ENCODE data around the gene ACSBG1.

DNA sequence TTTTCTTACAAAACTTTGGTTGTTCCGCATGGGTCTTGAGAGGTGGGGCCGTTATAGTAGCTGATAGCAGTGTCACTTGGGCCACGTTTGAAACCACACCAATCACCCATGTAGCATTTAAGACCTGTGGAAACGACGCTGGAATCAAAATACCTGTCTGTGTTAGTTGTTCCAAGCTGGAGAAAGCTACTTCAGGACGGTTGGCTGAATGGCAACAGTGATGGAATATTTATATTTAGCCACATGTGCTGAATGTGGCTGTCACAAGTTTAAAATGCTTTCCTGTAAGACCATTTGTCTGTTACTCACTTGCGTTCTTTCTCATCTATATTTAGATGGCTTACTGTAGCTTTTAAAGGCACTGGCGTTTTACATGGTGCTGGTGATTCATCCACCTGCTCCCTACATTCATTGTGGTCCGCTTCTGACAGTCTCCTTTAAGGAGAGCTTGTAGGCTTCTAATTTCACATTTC, 31.4 kb upstream of the ACSBG1 start:
- no peak for TF ChIP-seq EZH2 (IDR thresholded peaks at IDR 0.05; ENCODE audit: low read length)
- TF ChIP-seq, protein P1, sequence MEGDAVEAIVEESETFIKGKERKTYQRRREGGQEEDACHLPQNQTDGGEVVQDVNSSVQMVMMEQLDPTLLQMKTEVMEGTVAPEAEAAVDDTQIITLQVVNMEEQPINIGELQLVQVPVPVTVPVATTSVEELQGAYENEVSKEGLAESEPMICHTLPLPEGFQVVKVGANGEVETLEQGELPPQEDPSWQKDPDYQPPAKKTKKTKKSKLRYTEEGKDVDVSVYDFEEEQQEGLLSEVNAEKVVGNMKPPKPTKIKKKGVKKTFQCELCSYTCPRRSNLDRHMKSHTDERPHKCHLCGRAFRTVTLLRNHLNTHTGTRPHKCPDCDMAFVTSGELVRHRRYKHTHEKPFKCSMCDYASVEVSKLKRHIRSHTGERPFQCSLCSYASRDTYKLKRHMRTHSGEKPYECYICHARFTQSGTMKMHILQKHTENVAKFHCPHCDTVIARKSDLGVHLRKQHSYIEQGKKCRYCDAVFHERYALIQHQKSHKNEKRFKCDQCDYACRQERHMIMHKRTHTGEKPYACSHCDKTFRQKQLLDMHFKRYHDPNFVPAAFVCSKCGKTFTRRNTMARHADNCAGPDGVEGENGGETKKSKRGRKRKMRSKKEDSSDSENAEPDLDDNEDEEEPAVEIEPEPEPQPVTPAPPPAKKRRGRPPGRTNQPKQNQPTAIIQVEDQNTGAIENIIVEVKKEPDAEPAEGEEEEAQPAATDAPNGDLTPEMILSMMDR (optimal IDR thresholded peaks at IDR 0.05 in 1 of 3, IDR thresholded peaks at IDR 0.05 in 1 of 3, conservative IDR thresholded peaks at IDR 0.05 in 1 of 3; ENCODE audit: extremely low read depth in 1 of 3, insufficient read depth in 2 of 3, low read length in 3 of 3) = no peak

All from keratinocyte (primary cell).